Measurements from ENCODE around the gene PHEX. TPM values are rescaled to one million over a fixed set of nuclear protein-coding genes. Genes with fewer than 3 reads are reported as not detected.
A peak's percentile ranks its signal among the peaks of the same experiment; 100 is the strongest.

Gene PHEX
- total and polyA plus RNA-seq, 8 donors, result 0.05 to 0.73 (median 0.14) TPM; not detected in 5

DNA sequence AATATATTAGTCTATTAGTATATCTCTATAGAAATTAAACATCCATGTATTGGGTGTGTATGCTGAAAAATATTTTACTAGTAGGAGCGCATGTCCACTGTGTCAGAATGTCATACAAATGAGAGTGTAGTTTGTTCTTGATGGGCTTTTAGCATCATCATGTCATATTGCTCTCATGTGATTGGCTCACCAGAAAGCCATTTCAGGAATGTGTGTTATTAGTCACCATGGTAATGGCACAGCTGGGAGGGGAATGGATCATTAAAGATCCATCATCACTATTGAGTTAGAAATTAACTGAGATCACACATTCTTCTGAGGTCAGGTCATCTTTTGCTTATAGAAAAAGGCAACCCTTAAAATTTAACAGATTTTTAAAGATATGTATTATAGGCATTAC lies 77.3 kb downstream of the PHEX start:
- WGBS, 5 donors, result 88 to 98% (median 97%) methylated on average over 1 of the region's 1 CpG
- Histone ChIP-seq H3K36me3 (no peaks in the 10 kb centered on the region), H3K4me3 (no peak overlapping the region), H3K9me3 (no peaks in the 10 kb centered on the region), H3K4me1 (no peaks in the 10 kb centered on the region), H3K27me3 (no peaks in the 10 kb centered on the region), H3K27ac (no peak overlapping the region)
- peak in 1 of 2 donors; percentile 22 for DNase-seq
- no peak for TF ChIP-seq EP300 (IDR thresholded peaks at IDR 0.05)
- TF ChIP-seq, protein P1, sequence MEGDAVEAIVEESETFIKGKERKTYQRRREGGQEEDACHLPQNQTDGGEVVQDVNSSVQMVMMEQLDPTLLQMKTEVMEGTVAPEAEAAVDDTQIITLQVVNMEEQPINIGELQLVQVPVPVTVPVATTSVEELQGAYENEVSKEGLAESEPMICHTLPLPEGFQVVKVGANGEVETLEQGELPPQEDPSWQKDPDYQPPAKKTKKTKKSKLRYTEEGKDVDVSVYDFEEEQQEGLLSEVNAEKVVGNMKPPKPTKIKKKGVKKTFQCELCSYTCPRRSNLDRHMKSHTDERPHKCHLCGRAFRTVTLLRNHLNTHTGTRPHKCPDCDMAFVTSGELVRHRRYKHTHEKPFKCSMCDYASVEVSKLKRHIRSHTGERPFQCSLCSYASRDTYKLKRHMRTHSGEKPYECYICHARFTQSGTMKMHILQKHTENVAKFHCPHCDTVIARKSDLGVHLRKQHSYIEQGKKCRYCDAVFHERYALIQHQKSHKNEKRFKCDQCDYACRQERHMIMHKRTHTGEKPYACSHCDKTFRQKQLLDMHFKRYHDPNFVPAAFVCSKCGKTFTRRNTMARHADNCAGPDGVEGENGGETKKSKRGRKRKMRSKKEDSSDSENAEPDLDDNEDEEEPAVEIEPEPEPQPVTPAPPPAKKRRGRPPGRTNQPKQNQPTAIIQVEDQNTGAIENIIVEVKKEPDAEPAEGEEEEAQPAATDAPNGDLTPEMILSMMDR (IDR thresholded peaks at IDR 0.05), result no peak
- no peak for TF ChIP-seq POLR2AphosphoS5 (IDR thresholded peaks at IDR 0.05)
- no peak for TF ChIP-seq POLR2A (IDR thresholded peaks at IDR 0.05)
- intact Hi-C loops (cut with DNase I; ENCODE audit: low total_unique reads), result no loop called here

DNA sequence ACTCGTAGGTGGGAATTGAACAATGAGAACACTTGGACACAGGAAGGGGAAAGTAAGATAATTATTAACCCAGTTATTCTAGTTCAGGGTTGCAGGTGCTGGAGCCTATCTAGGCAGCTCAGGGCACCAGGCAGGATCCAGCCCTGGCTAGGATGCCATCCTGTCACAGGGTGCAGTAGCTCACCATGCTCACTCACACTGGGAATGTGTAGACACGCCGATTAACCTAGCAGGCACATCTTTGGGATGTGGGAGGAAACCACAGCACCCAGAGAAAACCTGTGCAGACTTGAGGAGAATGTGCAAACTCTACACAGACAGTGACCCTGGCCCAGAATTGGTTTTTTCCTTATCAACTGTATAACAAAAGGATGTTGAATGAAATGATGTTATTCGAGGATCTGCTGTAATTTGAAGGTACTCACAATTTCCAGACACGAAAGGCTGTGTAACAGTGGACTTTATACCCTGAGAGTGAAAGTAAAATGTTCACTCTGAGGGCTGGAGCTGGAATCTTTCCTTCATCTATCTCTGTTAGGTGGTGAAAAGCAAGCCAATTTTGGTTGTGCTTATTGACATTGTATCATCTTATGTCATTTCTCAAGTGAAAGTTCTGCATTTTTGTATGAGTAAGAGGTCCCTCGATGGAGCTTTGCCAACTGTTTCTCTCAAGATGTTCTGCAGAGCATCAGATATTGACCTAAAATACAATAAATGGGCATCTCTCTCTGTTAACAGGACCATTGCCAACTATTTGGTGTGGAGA lies 78.8 kb downstream of the PHEX start:
- no peaks in the 10 kb centered on the region for H3K9me3 ChIP-seq
- H3K4me1 ChIP-seq, result no peaks in the 10 kb centered on the region
- no peaks in the 10 kb centered on the region for H3K27me3 ChIP-seq
- TF ChIP-seq POLR2AphosphoS5 (IDR thresholded peaks at IDR 0.05), result no peak
- TF ChIP-seq, protein P1 (IDR thresholded peaks at IDR 0.05), result no peak
- TF ChIP-seq EP300 (IDR thresholded peaks at IDR 0.05), result no peak
- no peak for TF ChIP-seq POLR2A (IDR thresholded peaks at IDR 0.05)
- 40 to 60% (median 46%) methylated on average over 6 of the region's 6 CpGs for WGBS, 5 donors
- peak in 1 of 2 donors; percentile 22 for DNase-seq
- no peak overlapping the region for H3K27ac ChIP-seq
- intact Hi-C loops (cut with DNase I; ENCODE audit: low total_unique reads), result no loop called here
- no peak overlapping the region for H3K4me3 ChIP-seq
- no peaks in the 10 kb centered on the region for H3K36me3 ChIP-seq

DNA sequence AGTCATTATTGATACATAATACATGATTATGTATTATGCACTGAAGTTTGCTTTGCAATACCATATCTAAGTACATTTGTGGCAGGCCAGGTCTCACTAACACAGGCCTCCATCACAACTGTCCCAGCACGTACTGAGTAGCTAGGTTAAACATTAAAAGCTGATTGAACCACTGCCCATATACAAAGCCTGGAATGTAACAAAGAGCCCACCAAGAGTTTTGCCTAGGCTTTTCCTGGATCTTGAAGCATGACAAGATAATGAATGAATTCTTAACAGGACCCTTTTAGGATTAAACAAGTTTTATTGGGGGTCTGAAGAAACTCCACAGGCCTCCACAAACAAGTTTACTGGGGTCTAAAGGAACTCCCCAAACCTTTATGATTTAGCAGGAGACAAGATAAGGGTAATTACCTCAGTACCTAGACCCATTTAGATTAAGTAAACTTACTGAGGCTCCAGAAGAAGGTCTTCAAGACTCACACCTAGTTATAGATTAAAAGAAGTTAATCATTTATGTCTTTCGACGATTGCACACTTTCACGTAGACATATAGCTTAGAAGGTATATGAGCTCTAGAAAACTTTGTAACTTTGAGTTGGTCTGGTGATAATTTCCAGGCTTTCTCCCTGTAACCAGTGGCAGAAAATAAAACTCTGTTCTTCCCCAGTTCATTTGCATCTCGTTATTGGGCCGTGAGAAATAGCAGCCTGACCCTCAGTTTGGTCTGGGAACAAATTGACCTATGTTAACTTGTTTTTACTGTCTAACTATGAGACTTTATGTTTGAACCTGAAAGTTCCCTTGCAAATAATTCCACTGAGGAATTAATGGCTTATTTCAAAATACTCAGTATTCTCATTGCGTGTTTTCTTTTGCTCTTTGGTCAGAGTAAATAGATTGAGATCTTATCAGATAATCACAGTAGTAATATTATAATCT lies 84.8 kb downstream of the PHEX start:
- DNase-seq, result no peak
- no peak overlapping the region for H3K27ac ChIP-seq
- no peak overlapping the region for H3K4me3 ChIP-seq
- 57 to 63% (median 59%) methylated on average over 6 to 7 of the region's 7 CpGs for WGBS, 5 donors
- H3K27me3 ChIP-seq, result no peaks in the 10 kb centered on the region
- H3K4me1 ChIP-seq, result no peaks in the 10 kb centered on the region
- no peaks in the 10 kb centered on the region for H3K9me3 ChIP-seq
- intact Hi-C loops (cut with DNase I; ENCODE audit: low total_unique reads), result no loop called here
- TF ChIP-seq, protein P1 (IDR thresholded peaks at IDR 0.05), result no peak
- TF ChIP-seq EP300 (IDR thresholded peaks at IDR 0.05) (no peak), POLR2A (IDR thresholded peaks at IDR 0.05) (no peak), POLR2AphosphoS5 (IDR thresholded peaks at IDR 0.05) (no peak)
- H3K36me3 ChIP-seq, result no peaks in the 10 kb centered on the region

DNA sequence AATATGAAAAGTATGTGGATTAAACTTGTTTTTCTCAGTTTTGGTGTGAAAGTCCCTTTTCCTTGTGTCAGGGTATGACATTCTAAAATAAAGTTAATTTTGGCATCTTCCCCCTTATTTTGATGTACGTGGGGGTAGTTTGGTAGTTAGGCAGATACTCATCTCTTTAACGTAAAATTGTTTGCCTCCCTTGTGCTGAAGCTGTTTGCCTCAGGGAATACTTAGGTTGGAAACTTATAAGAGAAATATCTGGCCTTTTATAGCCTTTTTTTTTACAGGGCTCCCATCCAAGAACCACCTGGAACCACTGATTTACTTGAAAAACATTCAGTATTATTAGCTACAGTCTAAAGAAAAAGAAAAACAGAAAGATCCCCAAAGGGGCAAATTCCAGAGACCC lies 85.5 kb downstream of the PHEX start:
- Histone ChIP-seq H3K27me3 (no peaks in the 10 kb centered on the region), H3K27ac (no peak overlapping the region)
- DNase-seq, result no peak

More for the DNA sequence above, 85.5 kb downstream of the PHEX start:
- TF ChIP-seq EP300 (IDR thresholded peaks at IDR 0.05) (no peak), POLR2AphosphoS5 (IDR thresholded peaks at IDR 0.05) (no peak), POLR2A (IDR thresholded peaks at IDR 0.05) (no peak)
- TF ChIP-seq, protein P1 (IDR thresholded peaks at IDR 0.05), result no peak
- Histone ChIP-seq H3K4me3 (no peak overlapping the region), H3K9me3 (no peaks in the 10 kb centered on the region), H3K4me1 (no peaks in the 10 kb centered on the region), H3K36me3 (no peaks in the 10 kb centered on the region)
- intact Hi-C loops (cut with DNase I; ENCODE audit: low total_unique reads), result no loop called here
- 37 to 61% (median 53%) methylated on average over 2 of the region's 2 CpGs for WGBS, 5 donors

All from stomach (tissue), 9 donors.